HCT116 (cell line): Measurements from ENCODE around the gene SVIP. TPM values are rescaled to one million over a fixed set of nuclear protein-coding genes. Genes with fewer than 3 reads are reported as not detected.

ENCODE experiments used
- ATAC-seq: fragments of 200-7000 bp; cut with Tn5 transposase; 2 replicates; pipeline ENCODE4 v1.9.1; 2020; ENCODE audit warnings: mild to moderate bottlenecking, moderate library complexity
- BruUV-seq: library from RNA; stranded (reverse); fragments of 400-500 nt; replicated peaks from 2 replicates; lab custom pipeline; 2021; lab: Mats Ljungman, UMichigan
- CTCF ChIA-PET: fragments of 300-600 bp; sonication (Branson Sonifier 250); formaldehyde crosslinking; loops from one replicate; lab custom pipeline; 2021; ENCODE audit warnings: antibody characterized with exemption; lab: Charles Lee
- POLR2A ChIA-PET: fragments of 300-600, 350-600 bp; sonication (Branson Sonifier 250); formaldehyde crosslinking; loops from one replicate; lab custom pipeline; 2021; ENCODE audit warnings: antibody characterized with exemption; lab: Charles Lee
- RAD21 ChIA-PET, 2 experiments: fragments of 300-600 bp; sonication (Branson Sonifier 250); formaldehyde crosslinking; loops; one replicate each; lab custom pipeline; 2023; ENCODE audit warnings: low total read pairs in 2 of 2; ENCODE audit not compliant: uncharacterized antibody in 2 of 2, unreplicated experiment in 2 of 2, low non-redundant PET in 1 of 2; lab: Charles Lee
- DNase-seq: peaks from one replicate; pipeline ENCODE4 v3.0.0-alpha.2; 2010; ENCODE audit warnings: low read depth, low spot score
- H2AFZ ChIP-seq: fragments of 200-600 bp; shearing (Covaris generic), sonication (generic); 2 replicates; pipeline ENCODE4 v1.6.1; 2017; ENCODE audit warnings: low read depth, mixed run types, mixed read lengths, antibody characterized with exemption, low read length; ENCODE audit not compliant: poor library complexity, severe bottlenecking
- H3K27ac ChIP-seq: 2 replicates; pipeline ENCODE4 v1.5.1; 2012; ENCODE audit warnings: low read depth, low read length
- H3K27me3 ChIP-seq: fragments of 200-600 bp; sonication (generic); 2 replicates; pipeline ENCODE4 v1.6.1; 2016; ENCODE audit warnings: mixed run types, low read length, mixed read lengths; ENCODE audit not compliant: insufficient read depth
- H3K36me3 ChIP-seq, 2 experiments: fragments of 200-500 bp in 1 of 2; fragments of 200-600 bp in 1 of 2; sonication (Bioruptor generic) in 1 of 2; sonication (generic) in 1 of 2; 2 replicates each; pipeline versions ENCODE4 v1.5.1 to v1.6.1; 2014 to 2016; ENCODE audit warnings: low read length in 2 of 2, inconsistent platforms in 1 of 2, mixed read lengths in 1 of 2, mixed run types in 1 of 2; ENCODE audit not compliant: insufficient read depth in 2 of 2, control insufficient read depth in 1 of 2
- H3K4me1 ChIP-seq, 2 experiments: fragments of 200-600 bp in 1 of 2; sonication (generic) in 1 of 2; 2 replicates each; pipeline versions ENCODE4 v1.5.1 to v1.6.1; 2012 to 2017; ENCODE audit warnings: low read length in 2 of 2, inconsistent platforms in 1 of 2, mild to moderate bottlenecking in 1 of 2, mixed read lengths in 1 of 2, mixed run types in 1 of 2, moderate library complexity in 1 of 2; ENCODE audit not compliant: insufficient read depth in 2 of 2, control insufficient read depth in 1 of 2
- H3K4me2 ChIP-seq: fragments of 200-600 bp; sonication (generic); 2 replicates; pipeline ENCODE4 v1.6.1; 2017; ENCODE audit warnings: mixed run types, low read length, mixed read lengths
- H3K4me3 ChIP-seq, 2 experiments: fragments of 200-600 bp in 1 of 2; sonication (generic) in 1 of 2; replicated peaks in 1 of 2; 2 replicates each; pipeline ENCODE4 v1.5.1; 2011 to 2016; ENCODE audit warnings: low read length in 2 of 2, control low read depth in 1 of 2, low read depth in 1 of 2, mild to moderate bottlenecking in 1 of 2, mixed read lengths in 1 of 2, mixed run types in 1 of 2
- H3K79me2 ChIP-seq: fragments of 200-600 bp; sonication (generic); 2 replicates; pipeline ENCODE4 v1.6.1; 2017; ENCODE audit warnings: mild to moderate bottlenecking, mixed run types, low read length, moderate library complexity, mixed read lengths; ENCODE audit not compliant: insufficient read depth
- H3K9ac ChIP-seq: fragments of 200-600 bp; sonication (generic); 2 replicates; pipeline ENCODE4 v1.6.1; 2016; ENCODE audit warnings: low read length, mixed read lengths
- H3K9me2 ChIP-seq: fragments of 200-600 bp; sonication (generic), shearing (Covaris generic); 2 replicates; pipeline ENCODE4 v1.6.1; 2017; ENCODE audit warnings: mixed run types, mild to moderate bottlenecking, moderate library complexity; ENCODE audit not compliant: insufficient read depth
- H3K9me3 ChIP-seq, 2 experiments: fragments of 200-500 bp in 1 of 2; fragments of 200-600 bp in 1 of 2; sonication (Bioruptor generic) in 1 of 2; sonication (generic) in 1 of 2; 2 replicates each; pipeline ENCODE4 v1.6.1; 2014 to 2017; ENCODE audit warnings: low read length in 2 of 2, mixed read lengths in 2 of 2, inconsistent platforms in 1 of 2, low read depth in 1 of 2, mild to moderate bottlenecking in 1 of 2, mixed run types in 1 of 2, moderate library complexity in 1 of 2; ENCODE audit not compliant: control insufficient read depth in 1 of 2, insufficient read depth in 1 of 2
- H4K20me1 ChIP-seq: fragments of 200-600 bp; sonication (generic), shearing (Covaris generic); 2 replicates; pipeline ENCODE4 v1.6.1; 2017; ENCODE audit warnings: mixed run types, mild to moderate bottlenecking, moderate library complexity; ENCODE audit not compliant: insufficient read depth
- EGR1 ChIP-seq: IDR thresholded peaks from 2 replicates; pipeline ENCODE4 v1.6.1; 2012; ENCODE audit warnings: low read depth
- ELF1 ChIP-seq: IDR thresholded peaks from 2 replicates; pipeline ENCODE4 v1.6.1; 2012; ENCODE audit warnings: low read depth, borderline replicate concordance
- EZH2 ChIP-seq: fragments of 200-600 bp; sonication (generic); IDR thresholded peaks from 2 replicates; pipeline ENCODE4 v1.6.1; 2017; ENCODE audit warnings: antibody characterized with exemption, mixed run types
- EZH2phosphoT487 ChIP-seq: fragments of 200-600 bp; IDR thresholded peaks from 2 replicates; pipeline ENCODE4 v1.6.1; 2018; ENCODE audit warnings: antibody characterized with exemption, borderline replicate concordance
- POLR2A ChIP-seq: IDR thresholded peaks from 2 replicates; pipeline ENCODE4 v1.7.0; 2011; ENCODE audit warnings: borderline replicate concordance; ENCODE audit not compliant: insufficient read depth, insufficient read length; ENCODE audit errors: extremely low read depth
- POLR2AphosphoS5 ChIP-seq: IDR thresholded peaks from 2 replicates; pipeline ENCODE4 v1.6.1; 2011; ENCODE audit warnings: mild to moderate bottlenecking, low read depth, low read length, moderate library complexity
- RAD21 ChIP-seq: IDR thresholded peaks from 2 replicates; pipeline ENCODE4 v1.6.1; 2012; ENCODE audit warnings: low read depth, mild to moderate bottlenecking
- TCF7L2 ChIP-seq: IDR thresholded peaks from 2 replicates; pipeline ENCODE4 v1.7.0; 2011; ENCODE audit warnings: borderline replicate concordance, inconsistent platforms; ENCODE audit not compliant: insufficient read depth, insufficient read length; ENCODE audit errors: extremely low read depth
- YY1 ChIP-seq: IDR thresholded peaks from 2 replicates; pipeline ENCODE4 v1.6.1; 2011; ENCODE audit warnings: low read length, low read depth, moderate library complexity, mild to moderate bottlenecking; ENCODE audit not compliant: insufficient replicate concordance; ENCODE audit errors: extremely low read depth
- ZNF274 ChIP-seq: fragments of 200-500 bp; sonication (Bioruptor generic); IDR thresholded peaks from 2 replicates; pipeline ENCODE4 v1.6.1; 2014; ENCODE audit warnings: mild to moderate bottlenecking, low read depth, low read length, inconsistent platforms
- intact Hi-C: fragments of 100-400 bp; cut with micrococcal nuclease; formaldehyde crosslinking; loops from 2 replicates; pipeline ENCODE4 v1.10.0; 2022
- total RNA-seq: library from RNA; stranded (reverse); gene quantifications from one replicate; pipeline ENCODE4 v1.2.1, GENCODE V29; 2021; ENCODE audit not compliant: unreplicated experiment
- TF ChIP-seq, protein P1 (sequence below): IDR thresholded peaks from 2 replicates; pipeline ENCODE4 v1.6.1; 2012
- TF ChIP-seq, protein P2 (sequence below), 3 experiments: fragments of 200-600 bp in 1 of 3; sonication (generic) in 1 of 3; IDR thresholded peaks in 2 of 3; conservative IDR thresholded peaks in 1 of 3; 2 replicates each; pipeline ENCODE4 v1.5.1; 2012 to 2017; ENCODE audit warnings: low read depth in 2 of 3, low read length in 2 of 3, antibody characterized with exemption in 1 of 3, borderline replicate concordance in 1 of 3, control low read depth in 1 of 3, mild to moderate bottlenecking in 1 of 3, mixed read lengths in 1 of 3, mixed run types in 1 of 3, moderate library complexity in 1 of 3; ENCODE audit not compliant: insufficient read depth in 1 of 3
- TF ChIP-seq, protein P3 (sequence below): IDR thresholded peaks from 2 replicates; pipeline ENCODE4 v1.6.1; 2012
- TF ChIP-seq, protein P4 (sequence below): IDR thresholded peaks from 2 replicates; pipeline ENCODE4 v1.6.1; 2012; ENCODE audit warnings: low read depth

Gene SVIP
- total RNA-seq, 1 experiment from 2014 or later: 18.6 TPM

DNA sequence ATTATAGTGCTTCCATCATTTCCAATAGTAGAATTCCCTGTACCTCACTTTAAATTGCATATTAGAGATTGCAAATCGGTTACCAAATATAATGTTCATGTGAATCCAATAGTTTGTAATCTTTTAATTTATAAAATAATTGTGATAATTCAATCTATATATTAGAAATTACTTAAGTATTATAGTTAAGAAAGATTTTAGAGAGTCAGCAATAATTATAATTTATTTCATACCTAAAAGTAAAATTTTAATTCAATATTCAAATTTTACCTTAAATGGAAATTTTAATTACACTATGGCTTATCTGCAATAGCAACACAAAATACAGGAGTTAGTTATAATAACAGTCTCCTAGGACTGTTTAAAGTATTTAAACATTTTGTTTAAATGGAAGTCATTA is 17.1 kb upstream of the SVIP start:
- no peak overlapping the region for H2AFZ ChIP-seq
- intact Hi-C loops: no loop called here
- ATAC-seq: no peak
- H3K36me3 ChIP-seq: no peaks in the 10 kb centered on the region
- no peak for TF ChIP-seq YY1
- no peak for TF ChIP-seq POLR2A
- TF ChIP-seq, protein P1, sequence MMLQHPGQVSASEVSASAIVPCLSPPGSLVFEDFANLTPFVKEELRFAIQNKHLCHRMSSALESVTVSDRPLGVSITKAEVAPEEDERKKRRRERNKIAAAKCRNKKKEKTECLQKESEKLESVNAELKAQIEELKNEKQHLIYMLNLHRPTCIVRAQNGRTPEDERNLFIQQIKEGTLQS: no peak
- TF ChIP-seq TCF7L2: no peak
- no peak for TF ChIP-seq RAD21
- TF ChIP-seq, protein P2, sequence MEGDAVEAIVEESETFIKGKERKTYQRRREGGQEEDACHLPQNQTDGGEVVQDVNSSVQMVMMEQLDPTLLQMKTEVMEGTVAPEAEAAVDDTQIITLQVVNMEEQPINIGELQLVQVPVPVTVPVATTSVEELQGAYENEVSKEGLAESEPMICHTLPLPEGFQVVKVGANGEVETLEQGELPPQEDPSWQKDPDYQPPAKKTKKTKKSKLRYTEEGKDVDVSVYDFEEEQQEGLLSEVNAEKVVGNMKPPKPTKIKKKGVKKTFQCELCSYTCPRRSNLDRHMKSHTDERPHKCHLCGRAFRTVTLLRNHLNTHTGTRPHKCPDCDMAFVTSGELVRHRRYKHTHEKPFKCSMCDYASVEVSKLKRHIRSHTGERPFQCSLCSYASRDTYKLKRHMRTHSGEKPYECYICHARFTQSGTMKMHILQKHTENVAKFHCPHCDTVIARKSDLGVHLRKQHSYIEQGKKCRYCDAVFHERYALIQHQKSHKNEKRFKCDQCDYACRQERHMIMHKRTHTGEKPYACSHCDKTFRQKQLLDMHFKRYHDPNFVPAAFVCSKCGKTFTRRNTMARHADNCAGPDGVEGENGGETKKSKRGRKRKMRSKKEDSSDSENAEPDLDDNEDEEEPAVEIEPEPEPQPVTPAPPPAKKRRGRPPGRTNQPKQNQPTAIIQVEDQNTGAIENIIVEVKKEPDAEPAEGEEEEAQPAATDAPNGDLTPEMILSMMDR (IDR thresholded peaks at IDR 0.05 in 2 of 3, conservative IDR thresholded peaks at IDR 0.05 in 1 of 3; ENCODE audit: borderline replicate concordance in 1 of 3, insufficient read depth in 1 of 3, low read depth in 2 of 3, low read length in 2 of 3): no peak
- no peak for TF ChIP-seq EZH2phosphoT487
- TF ChIP-seq ZNF274: no peak
- TF ChIP-seq, protein P3, sequence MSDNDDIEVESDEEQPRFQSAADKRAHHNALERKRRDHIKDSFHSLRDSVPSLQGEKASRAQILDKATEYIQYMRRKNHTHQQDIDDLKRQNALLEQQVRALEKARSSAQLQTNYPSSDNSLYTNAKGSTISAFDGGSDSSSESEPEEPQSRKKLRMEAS: no peak
- TF ChIP-seq, protein P4, sequence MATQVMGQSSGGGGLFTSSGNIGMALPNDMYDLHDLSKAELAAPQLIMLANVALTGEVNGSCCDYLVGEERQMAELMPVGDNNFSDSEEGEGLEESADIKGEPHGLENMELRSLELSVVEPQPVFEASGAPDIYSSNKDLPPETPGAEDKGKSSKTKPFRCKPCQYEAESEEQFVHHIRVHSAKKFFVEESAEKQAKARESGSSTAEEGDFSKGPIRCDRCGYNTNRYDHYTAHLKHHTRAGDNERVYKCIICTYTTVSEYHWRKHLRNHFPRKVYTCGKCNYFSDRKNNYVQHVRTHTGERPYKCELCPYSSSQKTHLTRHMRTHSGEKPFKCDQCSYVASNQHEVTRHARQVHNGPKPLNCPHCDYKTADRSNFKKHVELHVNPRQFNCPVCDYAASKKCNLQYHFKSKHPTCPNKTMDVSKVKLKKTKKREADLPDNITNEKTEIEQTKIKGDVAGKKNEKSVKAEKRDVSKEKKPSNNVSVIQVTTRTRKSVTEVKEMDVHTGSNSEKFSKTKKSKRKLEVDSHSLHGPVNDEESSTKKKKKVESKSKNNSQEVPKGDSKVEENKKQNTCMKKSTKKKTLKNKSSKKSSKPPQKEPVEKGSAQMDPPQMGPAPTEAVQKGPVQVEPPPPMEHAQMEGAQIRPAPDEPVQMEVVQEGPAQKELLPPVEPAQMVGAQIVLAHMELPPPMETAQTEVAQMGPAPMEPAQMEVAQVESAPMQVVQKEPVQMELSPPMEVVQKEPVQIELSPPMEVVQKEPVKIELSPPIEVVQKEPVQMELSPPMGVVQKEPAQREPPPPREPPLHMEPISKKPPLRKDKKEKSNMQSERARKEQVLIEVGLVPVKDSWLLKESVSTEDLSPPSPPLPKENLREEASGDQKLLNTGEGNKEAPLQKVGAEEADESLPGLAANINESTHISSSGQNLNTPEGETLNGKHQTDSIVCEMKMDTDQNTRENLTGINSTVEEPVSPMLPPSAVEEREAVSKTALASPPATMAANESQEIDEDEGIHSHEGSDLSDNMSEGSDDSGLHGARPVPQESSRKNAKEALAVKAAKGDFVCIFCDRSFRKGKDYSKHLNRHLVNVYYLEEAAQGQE: no peak
- TF ChIP-seq EGR1: no peak
- TF ChIP-seq EZH2: no peak
- TF ChIP-seq POLR2AphosphoS5: no peak
- TF ChIP-seq ELF1: no peak
- no peak overlapping the region for H3K27ac ChIP-seq
- ChIA-PET RAD21 (no interaction called here), POLR2A (no interaction called here), CTCF (no interaction called here)
- no TSS peak for BruUV-seq
- H3K9me3 ChIP-seq: no peaks in the 10 kb centered on the region
- H3K27me3 ChIP-seq: no peaks in the 10 kb centered on the region
- no peak for DNase-seq
- H3K9me2 ChIP-seq: no peaks in the 10 kb centered on the region
- H3K79me2 ChIP-seq: no peaks in the 10 kb centered on the region
- H3K4me1 ChIP-seq: no peaks in the 10 kb centered on the region
- no peak overlapping the region for H3K4me3 ChIP-seq
- no peak overlapping the region for H3K9ac ChIP-seq
- no peaks in the 10 kb centered on the region for H4K20me1 ChIP-seq
- no peak overlapping the region for H3K4me2 ChIP-seq
